HG02943 (cell line): ENCODE data around the gene GRWD1.

Experiments used
- ATAC-seq: cut with Tn5 transposase; IDR thresholded peaks from one replicate; pipeline ENCODE4 v1.9.1; 2021; ENCODE audit warnings: mild to moderate bottlenecking, low read depth, moderate library complexity; ENCODE audit not compliant: unreplicated experiment

Gene GRWD1

GRCh38 chr19:48421548-48421947, 24.2 kb upstream of the GRWD1 start:
- no peak for ATAC-seq

- no peak for ATAC-seq
These were observed 21.0 kb upstream of the GRWD1 start for GRCh38 chr19:48424694-48425219.

- ATAC-seq = no peak
These were observed 17.1 kb upstream of the GRWD1 start for GRCh38 chr19:48428670-48429069.

- no peak for ATAC-seq
These were observed 12.4 kb upstream of the GRWD1 start for GRCh38 chr19:48433337-48433736.

GRCh38 chr19:48436586-48436985, 9.2 kb upstream of the GRWD1 start:
- no peak for ATAC-seq

- no peak for ATAC-seq
These were observed 4.3 kb upstream of the GRWD1 start for GRCh38 chr19:48441360-48442050.

GRCh38 chr19:48442116-48443035, 3.4 kb upstream of the GRWD1 start:
- no peak for ATAC-seq

DNA sequence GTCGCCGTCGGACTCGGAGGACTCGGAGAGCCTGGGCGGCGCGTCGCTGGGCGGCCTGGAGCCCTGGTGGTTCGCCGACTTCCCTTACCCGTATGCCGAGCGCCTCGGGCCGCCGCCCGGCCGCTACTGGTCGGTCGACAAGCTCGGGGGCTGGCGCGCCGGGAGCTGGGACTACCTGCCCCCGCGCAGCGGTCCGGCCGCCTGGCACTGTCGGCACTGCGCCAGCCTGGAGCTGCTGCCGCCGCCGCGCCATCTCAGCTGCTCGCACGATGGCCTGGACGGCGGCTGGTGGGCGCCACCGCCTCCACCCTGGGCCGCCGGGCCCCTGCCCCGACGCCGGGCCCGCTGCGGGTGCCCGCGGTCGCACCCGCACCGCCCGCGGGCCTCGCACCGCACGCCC, 2.5 kb upstream of the GRWD1 start:
- ATAC-seq = no peak

- no peak for ATAC-seq
These were observed 2.1 kb upstream of the GRWD1 start for GRCh38 chr19:48443731-48444128.

DNA sequence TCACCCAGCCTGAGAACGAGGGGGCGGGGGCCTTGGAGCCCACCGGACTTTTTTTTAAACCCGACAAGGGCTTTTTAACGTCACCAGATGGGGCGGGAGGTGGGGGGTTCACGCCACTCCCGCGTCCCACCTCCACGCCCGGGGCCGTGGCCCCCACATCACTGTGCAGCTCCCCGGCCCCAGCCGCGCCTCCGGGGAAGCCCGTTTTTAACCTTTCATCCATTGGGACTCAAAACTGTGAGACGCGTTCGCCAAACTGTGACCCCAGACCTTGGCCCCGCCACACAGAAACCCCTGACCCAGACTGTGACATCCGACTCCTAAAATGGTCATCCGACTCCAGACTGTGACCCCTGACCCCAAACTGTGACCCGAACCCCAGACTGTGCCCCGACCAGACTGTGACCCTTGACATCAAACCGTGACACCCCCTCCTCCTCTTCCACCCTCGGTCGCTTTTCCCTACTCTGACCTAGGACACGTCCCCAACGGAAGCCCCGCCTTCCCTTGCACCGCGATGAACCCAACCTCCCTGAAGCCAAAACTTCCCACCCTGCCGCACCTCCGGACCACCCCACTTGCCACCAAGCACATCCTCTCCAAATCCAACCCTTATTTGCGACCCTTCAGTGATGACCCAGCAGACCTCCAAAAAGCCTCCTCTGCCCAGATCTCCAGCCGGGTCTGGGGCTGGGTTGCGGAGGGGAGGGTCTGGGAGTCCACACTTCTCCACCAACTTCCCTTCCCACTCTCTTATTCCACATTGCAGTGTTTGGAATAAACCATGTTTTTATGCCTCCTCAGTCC, 1.5 kb upstream of the GRWD1 start:
- ATAC-seq = no peak

DNA sequence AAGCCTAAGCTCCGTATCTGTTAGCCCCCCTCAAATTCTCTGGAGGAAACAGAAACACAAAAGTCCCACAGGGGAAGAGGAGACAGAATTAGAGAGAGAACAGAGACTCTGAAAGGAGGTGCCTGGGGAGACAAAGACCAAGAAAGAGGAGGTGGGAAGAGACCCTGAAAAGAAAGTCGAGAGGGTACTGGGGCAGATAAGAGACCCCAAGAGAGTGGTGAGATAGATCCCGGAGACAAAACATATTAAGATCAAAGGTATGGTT, 915 bp upstream of the GRWD1 start:
- no peak for ATAC-seq

DNA sequence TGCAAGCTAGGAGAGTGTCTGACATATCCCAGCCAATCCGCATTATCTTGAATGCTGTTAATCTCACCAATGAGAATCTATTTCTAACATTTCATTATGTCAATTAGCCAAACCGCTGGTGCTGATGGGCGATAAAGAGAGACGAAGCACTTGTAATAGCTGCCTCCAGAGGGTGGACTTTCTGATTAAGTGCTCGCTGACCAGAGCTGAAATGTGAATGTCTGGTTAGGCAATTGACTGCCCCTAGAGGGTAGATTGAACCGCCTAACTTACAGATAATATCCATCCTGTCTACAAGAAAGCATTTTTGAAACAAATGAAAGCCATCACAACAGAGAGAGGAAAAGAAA, 552 bp upstream of the GRWD1 start:
- no peak for ATAC-seq

DNA sequence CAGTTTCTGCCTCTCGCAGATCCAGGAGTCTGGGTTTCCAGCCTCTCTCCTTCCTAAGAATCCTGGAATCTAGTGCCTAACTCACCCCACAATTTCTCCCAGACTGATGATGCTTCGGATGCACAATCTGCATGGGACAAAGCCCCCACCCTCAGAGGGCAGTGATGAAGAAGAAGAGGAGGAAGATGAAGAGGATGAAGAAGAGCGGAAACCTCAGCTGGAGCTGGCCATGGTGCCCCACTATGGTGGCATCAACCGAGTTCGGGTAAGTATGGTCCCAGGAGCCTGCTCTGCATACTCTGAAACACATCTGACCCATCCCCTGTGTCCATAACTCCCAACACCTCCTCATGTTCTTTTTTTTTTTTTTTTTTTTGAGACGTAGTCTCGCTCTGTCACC, 796 bp downstream of the GRWD1 start:
- no peak for ATAC-seq

DNA sequence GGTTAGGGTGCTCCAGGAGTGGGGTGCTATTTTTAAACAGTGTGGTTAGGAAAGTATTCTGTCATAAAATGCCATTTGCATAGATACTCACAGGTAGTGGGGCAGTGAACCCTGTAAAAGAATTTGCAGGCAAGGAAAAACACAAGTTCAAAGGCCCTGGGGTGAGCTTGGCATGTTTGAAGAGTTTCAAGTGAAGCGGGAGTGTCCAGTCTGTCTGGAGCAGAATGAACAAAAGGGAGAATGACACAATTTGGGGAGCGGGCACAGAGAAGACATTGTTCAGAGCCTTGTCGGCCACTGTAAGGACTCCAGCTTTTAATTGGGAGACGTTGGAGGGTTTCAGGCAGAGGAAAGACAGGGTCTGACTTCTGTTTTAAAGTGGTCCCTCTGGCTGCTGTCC, 2.8 kb downstream of the GRWD1 start:
- ATAC-seq = no peak

- ATAC-seq = no peak
These were observed 4.7 kb downstream of the GRWD1 start for GRCh38 chr19:48450441-48450840.

DNA sequence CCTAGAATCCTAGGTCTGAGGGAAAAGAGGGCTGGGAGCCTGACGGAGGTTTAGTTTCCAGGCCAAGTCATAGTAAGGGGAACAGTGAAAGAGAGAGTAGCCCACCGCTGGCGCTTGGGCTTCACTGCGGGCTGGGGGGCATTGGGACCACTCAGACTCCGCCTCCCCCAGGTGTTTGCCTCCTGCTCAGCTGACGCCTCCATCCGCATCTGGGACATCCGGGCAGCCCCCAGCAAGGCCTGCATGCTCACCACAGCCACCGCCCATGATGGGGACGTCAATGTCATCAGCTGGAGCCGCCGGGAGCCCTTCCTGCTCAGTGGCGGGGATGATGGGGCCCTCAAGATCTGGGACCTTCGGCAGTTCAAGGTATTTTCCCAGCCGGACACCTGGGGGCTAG, 5.1 kb downstream of the GRWD1 start:
- ATAC-seq = no peak

DNA sequence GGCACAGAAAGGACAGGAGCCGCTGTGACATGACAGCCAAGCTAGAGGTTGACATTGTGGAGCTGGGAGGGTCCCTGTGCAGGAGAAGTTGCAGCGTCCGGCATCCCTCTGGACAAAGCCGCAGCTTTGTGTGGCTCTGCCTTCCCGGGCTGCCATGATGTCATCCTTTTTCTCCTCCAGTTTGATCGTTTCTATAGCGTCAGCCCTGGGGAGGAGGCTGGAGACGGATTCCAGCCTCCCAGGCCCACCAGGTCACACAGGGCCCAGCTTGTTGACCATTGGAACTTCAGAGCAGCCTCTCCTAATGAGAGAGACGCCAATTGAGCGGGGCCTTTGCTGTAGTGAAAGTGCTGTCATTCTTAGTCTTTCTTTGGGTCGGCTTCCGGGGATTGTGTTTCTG, 5.8 kb downstream of the GRWD1 start:
- no peak for ATAC-seq

DNA sequence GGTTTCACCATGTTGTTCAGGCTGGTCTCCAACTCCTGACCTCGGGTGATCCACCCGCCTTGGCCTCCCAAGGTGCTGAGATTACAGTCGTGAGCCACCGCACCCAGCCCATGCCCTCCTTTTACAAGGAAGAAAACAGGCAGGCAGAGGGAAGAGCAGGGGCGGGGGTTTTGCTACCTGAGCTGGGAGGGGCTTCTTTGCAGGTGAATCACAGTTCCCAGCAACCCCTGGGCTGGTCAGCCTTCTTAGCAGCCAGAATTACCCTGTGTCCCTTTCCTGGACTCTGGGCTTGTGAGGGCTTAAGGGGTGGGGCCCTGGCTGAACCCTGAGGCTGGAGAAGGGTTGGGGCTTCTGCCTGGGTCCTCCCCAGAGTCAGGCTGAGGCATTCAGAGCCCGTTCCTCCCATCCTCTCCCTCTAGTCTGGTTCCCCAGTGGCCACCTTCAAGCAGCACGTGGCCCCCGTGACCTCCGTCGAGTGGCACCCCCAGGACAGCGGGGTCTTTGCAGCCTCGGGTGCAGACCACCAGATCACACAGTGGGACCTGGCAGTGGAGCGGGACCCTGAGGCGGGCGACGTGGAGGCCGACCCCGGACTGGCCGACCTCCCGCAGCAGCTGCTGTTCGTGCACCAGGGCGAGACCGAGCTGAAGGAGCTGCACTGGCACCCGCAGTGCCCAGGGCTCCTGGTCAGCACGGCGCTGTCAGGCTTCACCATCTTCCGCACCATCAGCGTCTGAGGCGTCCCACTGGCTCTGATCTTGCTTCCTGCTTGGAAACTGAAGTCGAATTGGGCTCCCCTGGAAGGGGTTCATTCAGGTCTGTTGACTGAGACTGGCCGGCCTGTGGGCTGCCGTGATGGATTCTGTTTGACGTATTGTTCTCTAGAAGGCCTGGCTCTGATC, 6.8 kb downstream of the GRWD1 start:
- no peak for ATAC-seq

- ATAC-seq = no peak
These were observed 8.5 kb downstream of the GRWD1 start for GRCh38 chr19:48454150-48454730.
